GM12878 (cell line): Measurements from ENCODE around the gene PELO. TPM values are rescaled to one million over a fixed set of nuclear protein-coding genes. Genes with fewer than 3 reads are reported as not detected.

Source experiments
- CBX5 ChIP-seq: sonication (generic); IDR thresholded peaks from 2 replicates; pipeline ENCODE4 v1.6.1; 2016; ENCODE audit warnings: low read depth, moderate library complexity, mild to moderate bottlenecking, inconsistent platforms
- MTA3 ChIP-seq: IDR thresholded peaks from 2 replicates; pipeline ENCODE4 v1.6.1; 2012; ENCODE audit warnings: low read length, inconsistent platforms, borderline replicate concordance
- polyA plus RNA-seq, 11 experiments: library from polyadenylated mRNA; depleted of rRNA in 4 of 11; unstranded in 6 of 11; stranded (reverse) in 5 of 11; fragments of >200 nt; fragmentation: Nextera tagmentation in 4 of 11; fragmentation: Illumina TruSeq in 1 of 11; extraction: Ambion mirVana in 4 of 11; extraction: Trizol in 1 of 11; gene quantifications; 1 replicate in 1 of 11; 2 replicates in 10 of 11; pipeline versions ENCODE4 v1.2.1 to v1.2.3, GENCODE V29; 2011 to 2016; ENCODE audit warnings: inconsistent platforms in 2 of 11, missing spikeins in 2 of 11, low read depth in 1 of 11
- total RNA-seq, 4 experiments: library from RNA; depleted of rRNA in 3 of 4; stranded (reverse); fragments of >200 nt in 3 of 4; fragmentation: Illumina TruSeq in 1 of 4; extraction: Trizol in 1 of 4; gene quantifications; 2 replicates each; pipeline versions ENCODE4 v1.2.1 to v1.2.3, GENCODE V29; 2013 to 2021
- TF ChIP-seq, protein P1 (sequence below): fragments of 450-650 bp; formaldehyde crosslinking; IDR thresholded peaks from 2 replicates; pipeline ENCODE4 v1.5.0; 2022; ENCODE audit warnings: mild to moderate bottlenecking, missing genetic modification characterization
- TF ChIP-seq, protein P2 (sequence below): fragments of 450-650 bp; IDR thresholded peaks from 2 replicates; pipeline ENCODE4 v1.6.1; 2017; ENCODE audit warnings: antibody characterized with exemption, mild to moderate bottlenecking, moderate library complexity

Gene PELO
- total and polyA plus RNA-seq, 10 of the 15 experiments (the other 5 are each of a cell fraction or from before 2014, with no cell fraction given) = 5.6 to 11.9 (median 8.7) TPM

DNA sequence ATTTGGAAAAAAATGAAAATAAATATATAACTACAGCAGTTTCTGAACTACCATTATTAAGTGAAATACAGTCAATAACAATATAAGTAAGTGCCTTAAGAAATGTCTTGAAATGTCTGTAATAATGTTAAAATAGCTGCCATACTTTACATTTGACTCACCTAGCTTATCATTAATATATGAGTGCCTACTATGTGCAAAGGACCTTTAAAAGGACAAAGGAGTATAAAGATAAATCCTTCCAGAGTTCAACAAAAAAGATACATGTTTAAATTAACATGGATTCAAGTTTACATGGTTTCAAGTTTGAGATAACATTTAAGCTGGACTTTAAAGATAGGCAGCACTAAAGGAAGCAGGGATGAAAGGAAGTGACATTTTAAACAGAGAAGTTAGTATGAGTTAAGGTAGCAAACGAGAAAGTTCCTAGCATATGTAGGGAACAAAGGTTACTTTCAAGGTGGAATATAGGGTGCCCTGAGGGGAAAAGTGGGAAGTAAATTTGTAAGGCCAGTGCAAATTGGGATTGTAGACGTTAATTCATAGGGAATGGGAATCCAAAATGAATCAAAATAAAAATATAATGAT, 8.9 kb downstream of the PELO start (continued):
- TF ChIP-seq, protein P1, sequence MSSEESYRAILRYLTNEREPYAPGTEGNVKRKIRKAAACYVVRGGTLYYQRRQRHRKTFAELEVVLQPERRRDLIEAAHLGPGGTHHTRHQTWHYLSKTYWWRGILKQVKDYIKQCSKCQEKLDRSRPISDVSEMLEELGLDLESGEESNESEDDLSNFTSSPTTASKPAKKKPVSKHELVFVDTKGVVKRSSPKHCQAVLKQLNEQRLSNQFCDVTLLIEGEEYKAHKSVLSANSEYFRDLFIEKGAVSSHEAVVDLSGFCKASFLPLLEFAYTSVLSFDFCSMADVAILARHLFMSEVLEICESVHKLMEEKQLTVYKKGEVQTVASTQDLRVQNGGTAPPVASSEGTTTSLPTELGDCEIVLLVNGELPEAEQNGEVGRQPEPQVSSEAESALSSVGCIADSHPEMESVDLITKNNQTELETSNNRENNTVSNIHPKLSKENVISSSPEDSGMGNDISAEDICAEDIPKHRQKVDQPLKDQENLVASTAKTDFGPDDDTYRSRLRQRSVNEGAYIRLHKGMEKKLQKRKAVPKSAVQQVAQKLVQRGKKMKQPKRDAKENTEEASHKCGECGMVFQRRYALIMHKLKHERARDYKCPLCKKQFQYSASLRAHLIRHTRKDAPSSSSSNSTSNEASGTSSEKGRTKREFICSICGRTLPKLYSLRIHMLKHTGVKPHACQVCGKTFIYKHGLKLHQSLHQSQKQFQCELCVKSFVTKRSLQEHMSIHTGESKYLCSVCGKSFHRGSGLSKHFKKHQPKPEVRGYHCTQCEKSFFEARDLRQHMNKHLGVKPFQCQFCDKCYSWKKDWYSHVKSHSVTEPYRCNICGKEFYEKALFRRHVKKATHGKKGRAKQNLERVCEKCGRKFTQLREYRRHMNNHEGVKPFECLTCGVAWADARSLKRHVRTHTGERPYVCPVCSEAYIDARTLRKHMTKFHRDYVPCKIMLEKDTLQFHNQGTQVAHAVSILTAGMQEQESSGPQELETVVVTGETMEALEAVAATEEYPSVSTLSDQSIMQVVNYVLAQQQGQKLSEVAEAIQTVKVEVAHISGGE (CRISPR knock-in tag) = no peak
- TF ChIP-seq CBX5 (no peak), MTA3 (no peak)
- TF ChIP-seq, protein P2, sequence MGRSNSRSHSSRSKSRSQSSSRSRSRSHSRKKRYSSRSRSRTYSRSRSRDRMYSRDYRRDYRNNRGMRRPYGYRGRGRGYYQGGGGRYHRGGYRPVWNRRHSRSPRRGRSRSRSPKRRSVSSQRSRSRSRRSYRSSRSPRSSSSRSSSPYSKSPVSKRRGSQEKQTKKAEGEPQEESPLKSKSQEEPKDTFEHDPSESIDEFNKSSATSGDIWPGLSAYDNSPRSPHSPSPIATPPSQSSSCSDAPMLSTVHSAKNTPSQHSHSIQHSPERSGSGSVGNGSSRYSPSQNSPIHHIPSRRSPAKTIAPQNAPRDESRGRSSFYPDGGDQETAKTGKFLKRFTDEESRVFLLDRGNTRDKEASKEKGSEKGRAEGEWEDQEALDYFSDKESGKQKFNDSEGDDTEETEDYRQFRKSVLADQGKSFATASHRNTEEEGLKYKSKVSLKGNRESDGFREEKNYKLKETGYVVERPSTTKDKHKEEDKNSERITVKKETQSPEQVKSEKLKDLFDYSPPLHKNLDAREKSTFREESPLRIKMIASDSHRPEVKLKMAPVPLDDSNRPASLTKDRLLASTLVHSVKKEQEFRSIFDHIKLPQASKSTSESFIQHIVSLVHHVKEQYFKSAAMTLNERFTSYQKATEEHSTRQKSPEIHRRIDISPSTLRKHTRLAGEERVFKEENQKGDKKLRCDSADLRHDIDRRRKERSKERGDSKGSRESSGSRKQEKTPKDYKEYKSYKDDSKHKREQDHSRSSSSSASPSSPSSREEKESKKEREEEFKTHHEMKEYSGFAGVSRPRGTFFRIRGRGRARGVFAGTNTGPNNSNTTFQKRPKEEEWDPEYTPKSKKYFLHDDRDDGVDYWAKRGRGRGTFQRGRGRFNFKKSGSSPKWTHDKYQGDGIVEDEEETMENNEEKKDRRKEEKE = no peak
